ENCODE data around the gene KRT3. TPM values are rescaled to one million over a fixed set of nuclear protein-coding genes. Genes with fewer than 3 reads are reported as not detected.

Gene KRT3
- total RNA-seq, 1 experiment from 2014 or later, result not detected

- H3K27ac Mint-ChIP-seq (ENCODE audit: low read depth, unreplicated experiment), result no peak overlapping the region
- ChIA-PET POLR2A (no interaction called here), CTCF (interaction anchor here (0.8 to 1.3 kb wide), 2 partner anchors 18 to 52 kb away, joined by 3 to 4 read pairs; no protein-coding TSS in a partner anchor)
- peaks cover 38% of the 10 kb centered on the region for H3K27me3 Mint-ChIP-seq (ENCODE audit: insufficient read depth, unreplicated experiment)
- H3K36me3 Mint-ChIP-seq (ENCODE audit: insufficient read depth, unreplicated experiment), result no peaks in the 10 kb centered on the region
- TF ChIP-seq, protein P1, sequence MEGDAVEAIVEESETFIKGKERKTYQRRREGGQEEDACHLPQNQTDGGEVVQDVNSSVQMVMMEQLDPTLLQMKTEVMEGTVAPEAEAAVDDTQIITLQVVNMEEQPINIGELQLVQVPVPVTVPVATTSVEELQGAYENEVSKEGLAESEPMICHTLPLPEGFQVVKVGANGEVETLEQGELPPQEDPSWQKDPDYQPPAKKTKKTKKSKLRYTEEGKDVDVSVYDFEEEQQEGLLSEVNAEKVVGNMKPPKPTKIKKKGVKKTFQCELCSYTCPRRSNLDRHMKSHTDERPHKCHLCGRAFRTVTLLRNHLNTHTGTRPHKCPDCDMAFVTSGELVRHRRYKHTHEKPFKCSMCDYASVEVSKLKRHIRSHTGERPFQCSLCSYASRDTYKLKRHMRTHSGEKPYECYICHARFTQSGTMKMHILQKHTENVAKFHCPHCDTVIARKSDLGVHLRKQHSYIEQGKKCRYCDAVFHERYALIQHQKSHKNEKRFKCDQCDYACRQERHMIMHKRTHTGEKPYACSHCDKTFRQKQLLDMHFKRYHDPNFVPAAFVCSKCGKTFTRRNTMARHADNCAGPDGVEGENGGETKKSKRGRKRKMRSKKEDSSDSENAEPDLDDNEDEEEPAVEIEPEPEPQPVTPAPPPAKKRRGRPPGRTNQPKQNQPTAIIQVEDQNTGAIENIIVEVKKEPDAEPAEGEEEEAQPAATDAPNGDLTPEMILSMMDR (IDR thresholded peaks at IDR 0.05; ENCODE audit: unreplicated experiment), result no peak
- BruUV-seq (replicated peaks), result no TSS peak
- intact Hi-C loops (cut with micrococcal nuclease), result no loop called here
- no peaks in the 10 kb centered on the region for H3K9me3 Mint-ChIP-seq (ENCODE audit: unreplicated experiment)
- no peak overlapping the region for H3K4me3 Mint-ChIP-seq (ENCODE audit: unreplicated experiment)
- no peaks in the 10 kb centered on the region for H3K4me1 Mint-ChIP-seq (ENCODE audit: insufficient read depth, unreplicated experiment)
- no peak for DNase-seq (ENCODE audit: unreplicated experiment)
Measured at GRCh38 chr12:52808573-52809160, 12.8 kb upstream of the KRT3 start.

GRCh38 chr12:52807544-52808470 lies 11.9 kb upstream of the KRT3 start:
- DNase-seq (ENCODE audit: unreplicated experiment), result no peak
- ChIA-PET POLR2A (interaction anchor here (0.7 to 1.1 kb wide), 2 partner anchors 12 to 485 kb away, joined by 3 read pairs; no protein-coding TSS in a partner anchor), CTCF (interaction anchor here (0.8 to 1.3 kb wide), 2 partner anchors 17 to 52 kb away, joined by 3 to 4 read pairs; no protein-coding TSS in a partner anchor)
- TF ChIP-seq, protein P1 (IDR thresholded peaks at IDR 0.05; ENCODE audit: unreplicated experiment), result no peak
- Mint-ChIP-seq H3K4me3 (ENCODE audit: unreplicated experiment) (no peak overlapping the region), H3K27ac (ENCODE audit: low read depth, unreplicated experiment) (no peak overlapping the region), H3K36me3 (ENCODE audit: insufficient read depth, unreplicated experiment) (no peaks in the 10 kb centered on the region), H3K4me1 (ENCODE audit: insufficient read depth, unreplicated experiment) (no peaks in the 10 kb centered on the region), H3K9me3 (ENCODE audit: unreplicated experiment) (no peaks in the 10 kb centered on the region), H3K27me3 (ENCODE audit: insufficient read depth, unreplicated experiment) (peaks cover 47% of the 10 kb centered on the region)
- intact Hi-C loops (cut with micrococcal nuclease), result no loop called here
- BruUV-seq (replicated peaks), result no TSS peak

- Mint-ChIP-seq H3K4me3 (ENCODE audit: unreplicated experiment) (no peak overlapping the region), H3K36me3 (ENCODE audit: insufficient read depth, unreplicated experiment) (no peaks in the 10 kb centered on the region), H3K9me3 (ENCODE audit: unreplicated experiment) (no peaks in the 10 kb centered on the region), H3K27ac (ENCODE audit: low read depth, unreplicated experiment) (no peak overlapping the region), H3K27me3 (ENCODE audit: insufficient read depth, unreplicated experiment) (peaks cover 51% of the 10 kb centered on the region), H3K4me1 (ENCODE audit: insufficient read depth, unreplicated experiment) (no peaks in the 10 kb centered on the region)
- CTCF ChIA-PET, result interaction anchor here (0.6 kb wide), 1 partner anchor 20 kb away, joined by 4 read pairs; no protein-coding TSS in a partner anchor
- TF ChIP-seq, protein P1 (IDR thresholded peaks at IDR 0.05; ENCODE audit: unreplicated experiment), result no peak
- POLR2A ChIA-PET, result interaction anchor here (1.1 kb wide), 1 partner anchor 13 kb away, joined by 3 read pairs; no protein-coding TSS in a partner anchor
- DNase-seq (ENCODE audit: unreplicated experiment), result no peak
- BruUV-seq (replicated peaks), result no TSS peak
- intact Hi-C loops (cut with micrococcal nuclease), result no loop called here
Measured at GRCh38 chr12:52806821-52807543, 11.1 kb upstream of the KRT3 start.

Measured in MCF 10A (cell line).